Right ventricle myocardium superior (tissue), 1 donor: ENCODE results near the gene RANBP3. TPM values are rescaled to one million over a fixed set of nuclear protein-coding genes. Genes with fewer than 3 reads are reported as not detected.
"Not testable (repeated sequence)": the region's sequence is repeated elsewhere in the genome, so short reads cannot be mapped to it uniquely, and the experiment has no call there.

Experiments
- ATAC-seq: fragments of 200-7000 bp; cut with Tn5 transposase; one replicate; pipeline ENCODE4 v1.9.1; 2020; ENCODE audit warnings: mild to moderate bottlenecking; ENCODE audit not compliant: poor library complexity
- DNase-seq: peaks from one replicate; pipeline ENCODE4 v3.0.0-alpha.2; 2020
- intact Hi-C: fragments of 100-400 bp; cut with DNase I; formaldehyde crosslinking; loops from one replicate; pipeline ENCODE4 v1.11.2; 2022
- total RNA-seq: library from RNA; stranded (reverse); fragmentation: NEBNext Ultra II Directional; extraction: Animal tissue kit (Norgen Biotek cat#: 25700); gene quantifications from one replicate; pipeline ENCODE4 v1.2.1, GENCODE V29; 2021
- donor health status: DM: no; HTN: yes; CAD: no; lungs with severe emphysema.

Gene RANBP3
- total RNA-seq, 1 donor from 2014 or later: 57.4 TPM

- DNase-seq: no peak
- ATAC-seq: no peak
- intact Hi-C loops: no loop called here
Measured at GRCh38 chr19:5973867-5974635, 3.9 kb downstream of the RANBP3 start.

GRCh38 chr19:5973376-5973775 lies 4.6 kb downstream of the RANBP3 start:
- intact Hi-C loops: no loop called here
- DNase-seq (no peak), ATAC-seq (no peak)

GRCh38 chr19:5972355-5972731 lies 5.6 kb downstream of the RANBP3 start:
- intact Hi-C loops: no loop called here
- DNase-seq (no peak), ATAC-seq (no peak)

- DNase-seq (no peak), ATAC-seq (no peak)
- intact Hi-C loops: no loop called here
Measured at GRCh38 chr19:5971714-5972354, 6.1 kb downstream of the RANBP3 start.

GRCh38 chr19:5969476-5969875 lies 8.5 kb downstream of the RANBP3 start:
- no peak for ATAC-seq
- intact Hi-C loops: no loop called here
- no peak for DNase-seq

GRCh38 chr19:5968431-5969373 lies 9.2 kb downstream of the RANBP3 start:
- intact Hi-C loops: no loop called here
- DNase-seq: no peak
- peak; percentile 1 for ATAC-seq

GRCh38 chr19:5967994-5968430 lies 9.9 kb downstream of the RANBP3 start:
- no peak for DNase-seq
- intact Hi-C loops: no loop called here

GRCh38 chr19:5967571-5967970 lies 10.4 kb downstream of the RANBP3 start:
- DNase-seq (no peak), ATAC-seq (no peak)
- intact Hi-C loops: no loop called here

More at GRCh38 chr19:5967994-5968430, 9.9 kb downstream of the RANBP3 start:
- ATAC-seq: peak; percentile 73

GRCh38 chr19:5966941-5967340 lies 11.0 kb downstream of the RANBP3 start:
- DNase-seq: no peak
- intact Hi-C loops: no loop called here
- peak; percentile 54 for ATAC-seq

GRCh38 chr19:5966215-5966614 lies 11.7 kb downstream of the RANBP3 start:
- ATAC-seq (peak; percentile 43), DNase-seq (no peak)
- intact Hi-C loops: no loop called here

- ATAC-seq: no peak
- no peak for DNase-seq
- intact Hi-C loops: no loop called here
Measured at GRCh38 chr19:5964816-5965565, 12.9 kb downstream of the RANBP3 start.

- DNase-seq (no peak), ATAC-seq (no peak)
- intact Hi-C loops: no loop called here
Measured at GRCh38 chr19:5963855-5964254, 14.1 kb downstream of the RANBP3 start.

- ATAC-seq, DNase-seq, intact Hi-C loops: not testable (repeated sequence)
Measured at GRCh38 chr19:5963259-5963658, 14.7 kb downstream of the RANBP3 start.

- DNase-seq: no peak
- intact Hi-C loops: no loop called here
- ATAC-seq: peak; percentile 51
Measured at GRCh38 chr19:5961969-5962945, 15.7 kb downstream of the RANBP3 start.

GRCh38 chr19:5961641-5961968 lies 16.3 kb downstream of the RANBP3 start:
- intact Hi-C loops, ATAC-seq, DNase-seq: not testable (repeated sequence)

- no peak for DNase-seq
- ATAC-seq: peak; percentile 32
- intact Hi-C loops: no loop called here
Measured at GRCh38 chr19:5960005-5961001, 17.6 kb downstream of the RANBP3 start.
